Omental fat pad (tissue), 4 donors: ENCODE data around the gene ZCWPW1. TPM values are rescaled to one million over a fixed set of nuclear protein-coding genes. Genes with fewer than 3 reads are reported as not detected.
"Not testable (repeated sequence)": the region's sequence is repeated elsewhere in the genome, so short reads cannot be mapped to it uniquely, and the experiment has no call there.

Source experiments
- ATAC-seq: fragments of 150-250 bp; one replicate; pipeline ENCODE4 v1.9.1; 2016; ENCODE audit warnings: mild to moderate bottlenecking, moderate library complexity; ENCODE audit not compliant: low FRiP score
- DNase-seq: peaks from one replicate; pipeline ENCODE4 v3.0.0-alpha.2; 2019; ENCODE audit warnings: low spot score
- CTCF ChIP-seq, 3 donors: fragments of 450-650 bp; IDR thresholded peaks; one replicate each; pipeline ENCODE4 v1.5.1; 2016 to 2017; ENCODE audit warnings: antibody characterized with exemption in 3 of 3, mild to moderate bottlenecking in 3 of 3, moderate library complexity in 2 of 3
- total RNA-seq, 4 donors: library from RNA; depleted of rRNA; stranded (reverse); fragments of >200 nt; gene quantifications; one replicate each; pipeline ENCODE4 v1.1.0, GENCODE V29; 2016

The ZCWPW1 gene
- total RNA-seq, 4 donors from 2014 or later: 2.8 to 5.8 (median 3.6) TPM

GRCh38 chr7:100378114-100378755, 50.3 kb downstream of the ZCWPW1 start:
- no peak for ATAC-seq
- no peak for DNase-seq
- TF ChIP-seq CTCF (IDR thresholded peaks at IDR 0.05): no peak

- no peak for TF ChIP-seq CTCF (IDR thresholded peaks at IDR 0.05)
- DNase-seq: no peak
- no peak for ATAC-seq
Observed at GRCh38 chr7:100376066-100376465, 52.4 kb downstream of the ZCWPW1 start.

- ATAC-seq (no peak), DNase-seq (no peak)
- TF ChIP-seq CTCF (IDR thresholded peaks at IDR 0.05): no peak
Observed at GRCh38 chr7:100374601-100375000, 53.9 kb downstream of the ZCWPW1 start.

- ATAC-seq, DNase-seq: not testable (repeated sequence)
Observed at GRCh38 chr7:100373870-100374598, 54.5 kb downstream of the ZCWPW1 start.

GRCh38 chr7:100373261-100373831, 55.2 kb downstream of the ZCWPW1 start, which contains the start of gene PILRA:
Gene PILRA (plus strand): TSS chr7:100373487. CDS start chr7:100373657, 170 bp downstream.
- ATAC-seq (no peak), DNase-seq (no peak)
- no peak for TF ChIP-seq CTCF (IDR thresholded peaks at IDR 0.05)

GRCh38 chr7:100372694-100373093, 55.8 kb downstream of the ZCWPW1 start:
- ATAC-seq: no peak
- no peak for TF ChIP-seq CTCF (IDR thresholded peaks at IDR 0.05)
- no peak for DNase-seq

GRCh38 chr7:100372256-100372655, 56.2 kb downstream of the ZCWPW1 start:
- TF ChIP-seq CTCF (IDR thresholded peaks at IDR 0.05): no peak
- DNase-seq: no peak
- no peak for ATAC-seq
